B cell (primary cell): ENCODE results near the gene UBE2Q1. TPM values are rescaled to one million over a fixed set of nuclear protein-coding genes. Genes with fewer than 3 reads are reported as not detected.

Experiments used
- ATAC-seq: fragments of 200-7000 bp; cut with Tn5 transposase; one replicate; pipeline ENCODE4 v1.10.0; 2021; ENCODE audit warnings: low read depth, mild to moderate bottlenecking, moderate number of reproducible peaks, moderate library complexity
- CTCF ChIA-PET: fragments of 350-600 bp; sonication (Branson Sonifier 250); formaldehyde crosslinking; loops from one replicate; lab custom pipeline; 2021; ENCODE audit warnings: antibody characterized with exemption, inconsistent platforms; lab: Charles Lee
- POLR2A ChIA-PET: fragments of 350-600 bp; sonication (Branson Sonifier 250); formaldehyde crosslinking; loops from one replicate; lab custom pipeline; 2021; ENCODE audit warnings: antibody characterized with exemption; lab: Charles Lee
- DNase-seq: peaks from one replicate; pipeline ENCODE4 v3.0.0; 2013
- H2AFZ ChIP-seq: 2 replicates; pipeline ENCODE4 v1.6.1; 2012; ENCODE audit warnings: mild to moderate bottlenecking, low read depth, low read length; ENCODE audit not compliant: insufficient read depth, poor library complexity, severe bottlenecking
- H3K27ac ChIP-seq, 2 donors: 1 replicate in 1 of 2; 2 replicates in 1 of 2; pipeline ENCODE4 v1.5.1; 2012 to 2013; ENCODE audit warnings: low read length in 2 of 2, mild to moderate bottlenecking in 2 of 2, moderate library complexity in 1 of 2
- H3K27me3 ChIP-seq, 4 experiments: fragments of 200-600 bp in 1 of 4; sonication (generic) in 1 of 4; replicated peaks in 1 of 4; 1 replicate in 2 of 4; 2 replicates in 2 of 4; pipeline versions ENCODE4 v1.6.1 to v1.7.0; 2013 to 2016; ENCODE audit warnings: low read length in 3 of 4, mild to moderate bottlenecking in 2 of 4, mixed read lengths in 1 of 4, moderate library complexity in 1 of 4; ENCODE audit not compliant: insufficient read depth in 4 of 4, control insufficient read depth in 3 of 4; ENCODE audit errors: control extremely low read depth in 1 of 4
- H3K36me3 ChIP-seq, 2 experiments: replicated peaks in 1 of 2; 1 replicate in 1 of 2; 2 replicates in 1 of 2; pipeline versions ENCODE4 v1.6.1 to v1.7.1; 2013; ENCODE audit warnings: low read length in 1 of 2; ENCODE audit not compliant: insufficient read depth in 2 of 2, control insufficient read depth in 1 of 2; ENCODE audit errors: control extremely low read depth in 1 of 2, extremely low read depth in 1 of 2
- H3K4me1 ChIP-seq, 2 donors: fragments of 200-600 bp in 1 of 2; sonication (generic) in 1 of 2; 1 replicate in 1 of 2; 2 replicates in 1 of 2; pipeline versions ENCODE4 v1.5.1 to v1.6.1; 2013 to 2017; ENCODE audit warnings: low read length in 2 of 2; ENCODE audit not compliant: control insufficient read depth in 2 of 2, insufficient read depth in 2 of 2
- H3K4me2 ChIP-seq: replicated peaks from 2 replicates; pipeline ENCODE3; 2012; ENCODE audit warnings: mild to moderate bottlenecking, low read depth, low read length; ENCODE audit not compliant: poor library complexity, severe bottlenecking
- H3K4me3 ChIP-seq, 5 experiments: fragments of 200-600 bp in 1 of 5; sonication (generic) in 1 of 5; 1 replicate in 3 of 5; 2 replicates in 2 of 5; pipeline versions ENCODE4 v1.5.1 to v1.7.0; 2011 to 2016; ENCODE audit warnings: low read length in 4 of 5, mild to moderate bottlenecking in 4 of 5, low read depth in 2 of 5, control low read depth in 1 of 5, moderate library complexity in 1 of 5; ENCODE audit not compliant: insufficient read depth in 1 of 5; ENCODE audit errors: control extremely low read depth in 1 of 5, extremely low read depth in 1 of 5
- H3K79me2 ChIP-seq: fragments of 200-600 bp; sonication (generic); one replicate; pipeline ENCODE4 v1.6.0; 2016; ENCODE audit warnings: low read length; ENCODE audit not compliant: control insufficient read depth, insufficient read depth
- H3K9ac ChIP-seq: fragments of 200-600 bp; sonication (generic); 2 replicates; pipeline ENCODE4 v1.6.1; 2017; ENCODE audit warnings: mild to moderate bottlenecking, low read length, moderate library complexity
- H3K9me3 ChIP-seq, 3 donors: one replicate each; pipeline versions ENCODE4 v1.6.1 to v1.7.1; 2013; ENCODE audit warnings: low read length in 2 of 3; ENCODE audit not compliant: control insufficient read depth in 2 of 3, insufficient read depth in 1 of 3; ENCODE audit errors: control extremely low read depth in 1 of 3
- H4K20me1 ChIP-seq: 2 replicates; pipeline ENCODE4 v1.6.0; 2012; ENCODE audit warnings: mild to moderate bottlenecking, low read length; ENCODE audit not compliant: insufficient read depth, control insufficient read depth, poor library complexity, severe bottlenecking
- H3K27ac Mint-ChIP-seq: one replicate; pipeline ENCODE4 v1.8.0; 2021; ENCODE audit warnings: mixed read lengths
- H3K27me3 Mint-ChIP-seq: one replicate; pipeline ENCODE4 v1.8.0; 2021; ENCODE audit warnings: mixed read lengths
- H3K4me1 Mint-ChIP-seq: one replicate; pipeline ENCODE4 v1.8.0; 2021; ENCODE audit warnings: mixed read lengths
- H3K4me3 Mint-ChIP-seq: one replicate; pipeline ENCODE4 v1.8.0; 2021; ENCODE audit warnings: mixed read lengths
- H3K9me3 Mint-ChIP-seq: one replicate; pipeline ENCODE4 v1.8.0; 2022; ENCODE audit warnings: mixed read lengths; ENCODE audit not compliant: insufficient read depth
- EZH2 ChIP-seq: IDR thresholded peaks from 2 replicates; pipeline ENCODE4 v1.6.1; 2012; ENCODE audit warnings: borderline replicate concordance, low read depth, mild to moderate bottlenecking, moderate library complexity, low read length; ENCODE audit not compliant: insufficient read depth, poor library complexity, severe bottlenecking
- WGBS: methylation state at CpG from one replicate; pipeline ENCODE4 v1.1.5; 2013; ENCODE audit warnings: missing lambda C conversion rate; ENCODE audit not compliant: insufficient coverage; 5-methylcytosine and 5-hydroxymethylcytosine counted together
- intact Hi-C: fragments of 100-400 bp; cut with micrococcal nuclease; formaldehyde crosslinking; loops from one replicate; pipeline ENCODE4 v1.10.0; 2022
- polyA plus RNA-seq: library from polyadenylated mRNA; depleted of rRNA; stranded (reverse); fragments of >200 nt; gene quantifications from 2 replicates; pipeline ENCODE4 v1.2.3, GENCODE V29; 2012
- total RNA-seq, 2 donors: library from RNA; stranded (reverse); fragments of 120-200 nt in 1 of 2; gene quantifications; 1 replicate in 1 of 2; 2 replicates in 1 of 2; pipeline versions ENCODE4 v1.2.3 to v1.2.4, GENCODE V29; 2013 to 2022
- TF ChIP-seq, protein P1 (sequence below): fragments of 200-600 bp; IDR thresholded peaks from one replicate; pipeline ENCODE4 v1.8.0; 2022; ENCODE audit warnings: antibody characterized with exemption, mild to moderate bottlenecking

UBE2Q1 gene
- total and polyA plus RNA-seq, 2 donors (not counting 1 experiment from before 2014, with no cell fraction given): 14.3 to 108 TPM

DNA sequence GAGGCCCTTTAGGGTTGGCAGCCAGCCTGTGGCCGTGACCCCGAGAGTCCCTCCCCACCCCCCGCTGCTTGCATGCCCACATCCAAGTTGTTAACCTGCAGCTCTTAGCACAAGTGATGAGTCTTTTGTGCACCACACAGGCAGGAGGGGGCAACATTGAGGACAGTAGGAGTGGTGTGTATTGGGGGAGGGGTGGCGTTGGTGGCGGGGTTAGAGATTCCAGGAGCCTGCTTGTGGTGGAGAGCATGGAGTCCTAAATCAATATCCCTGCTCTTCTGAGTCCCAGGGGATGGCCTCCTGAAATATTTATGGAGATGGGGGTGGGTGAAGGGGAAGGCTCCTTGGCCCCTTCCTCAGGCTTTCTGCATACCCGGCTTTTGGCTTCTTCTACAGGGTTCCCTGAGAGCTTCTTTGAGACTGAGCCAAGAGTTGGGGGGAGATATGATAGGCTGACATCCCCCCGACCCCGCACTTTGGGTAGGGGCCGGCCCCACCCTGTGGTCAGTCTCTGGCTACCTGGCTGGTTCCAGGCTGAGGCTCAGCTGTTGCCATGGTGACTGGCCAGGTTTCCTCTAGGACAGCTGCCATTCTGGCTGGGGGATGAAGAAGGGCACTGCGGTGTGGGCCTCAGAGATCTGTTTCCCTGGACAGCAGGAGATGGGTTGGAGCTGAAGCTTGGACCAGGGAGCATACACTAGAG, 14.2 kb upstream of the UBE2Q1 start:
- Histone ChIP-seq H3K9ac (no peak overlapping the region), H3K4me2 (no peak overlapping the region), H2AFZ (no peak overlapping the region), H4K20me1 (no peaks in the 10 kb centered on the region), H3K4me1 (peaks cover 5 to 6% of the 10 kb centered on the region in 2 donors), H3K9me3 (peaks cover 0 to 12% (median 0%) of the 10 kb centered on the region in 3 donors), H3K27me3 (peaks cover 0 to 24% (median 5%) of the 10 kb centered on the region in 4 experiments), H3K36me3 (no peaks in the 10 kb centered on the region), H3K27ac (no peak overlapping the region), H3K79me2 (no peaks in the 10 kb centered on the region), H3K4me3 (no peak overlapping the region)
- no peak for DNase-seq
- TF ChIP-seq EZH2: no peak
- TF ChIP-seq, protein P1, sequence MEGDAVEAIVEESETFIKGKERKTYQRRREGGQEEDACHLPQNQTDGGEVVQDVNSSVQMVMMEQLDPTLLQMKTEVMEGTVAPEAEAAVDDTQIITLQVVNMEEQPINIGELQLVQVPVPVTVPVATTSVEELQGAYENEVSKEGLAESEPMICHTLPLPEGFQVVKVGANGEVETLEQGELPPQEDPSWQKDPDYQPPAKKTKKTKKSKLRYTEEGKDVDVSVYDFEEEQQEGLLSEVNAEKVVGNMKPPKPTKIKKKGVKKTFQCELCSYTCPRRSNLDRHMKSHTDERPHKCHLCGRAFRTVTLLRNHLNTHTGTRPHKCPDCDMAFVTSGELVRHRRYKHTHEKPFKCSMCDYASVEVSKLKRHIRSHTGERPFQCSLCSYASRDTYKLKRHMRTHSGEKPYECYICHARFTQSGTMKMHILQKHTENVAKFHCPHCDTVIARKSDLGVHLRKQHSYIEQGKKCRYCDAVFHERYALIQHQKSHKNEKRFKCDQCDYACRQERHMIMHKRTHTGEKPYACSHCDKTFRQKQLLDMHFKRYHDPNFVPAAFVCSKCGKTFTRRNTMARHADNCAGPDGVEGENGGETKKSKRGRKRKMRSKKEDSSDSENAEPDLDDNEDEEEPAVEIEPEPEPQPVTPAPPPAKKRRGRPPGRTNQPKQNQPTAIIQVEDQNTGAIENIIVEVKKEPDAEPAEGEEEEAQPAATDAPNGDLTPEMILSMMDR: no peak
- no peak for ATAC-seq
- ChIA-PET CTCF (interaction anchor here (1.0 kb wide), 1 partner anchor 13 kb away, joined by 6 read pairs; no protein-coding TSS in a partner anchor), POLR2A (no interaction called here)
- Mint-ChIP-seq H3K9me3 (no peaks in the 10 kb centered on the region), H3K4me1 (peaks cover 2% of the 10 kb centered on the region), H3K27me3 (peaks cover 33% of the 10 kb centered on the region), H3K4me3 (no peak overlapping the region), H3K27ac (no peak overlapping the region)
- intact Hi-C loops: no loop called here
- WGBS: 85% methylated on average over 9 of the region's 10 CpGs

DNA sequence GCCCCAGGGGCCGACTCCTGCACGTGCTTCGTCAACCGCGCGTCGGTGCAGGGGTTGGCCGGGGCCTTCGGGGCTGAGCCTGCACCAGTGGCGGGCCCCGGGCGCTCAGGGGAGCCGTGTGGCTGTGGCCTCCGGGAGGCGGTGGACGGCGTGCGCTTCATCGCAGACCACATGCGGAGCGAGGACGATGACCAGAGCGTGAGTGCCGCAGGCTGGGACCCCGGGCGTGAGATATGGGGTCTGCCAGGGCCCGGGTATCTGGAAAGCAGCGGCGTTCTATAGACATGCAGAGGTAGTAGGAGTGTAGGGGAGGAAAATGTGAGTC, 13.5 kb upstream of the UBE2Q1 start:
- CTCF ChIA-PET: no interaction called here
- TF ChIP-seq, protein P1: no peak
- TF ChIP-seq EZH2: no peak
- Mint-ChIP-seq H3K4me3 (no peak overlapping the region), H3K9me3 (no peaks in the 10 kb centered on the region), H3K4me1 (peaks cover 5% of the 10 kb centered on the region), H3K27ac (no peak overlapping the region), H3K27me3 (peaks cover 38% of the 10 kb centered on the region)
- POLR2A ChIA-PET: no interaction called here
- ATAC-seq (no peak), DNase-seq (no peak)
- no peak overlapping the region for H3K4me2 ChIP-seq
- H3K9ac ChIP-seq: no peak overlapping the region
- no peak overlapping the region for H2AFZ ChIP-seq
- H3K9me3 ChIP-seq: peaks cover 0 to 16% (median 0%) of the 10 kb centered on the region in 3 donors
- no peaks in the 10 kb centered on the region for H3K79me2 ChIP-seq
- WGBS: 97% methylated on average over 28 of the region's 29 CpGs
- H3K4me1 ChIP-seq: peaks cover 8 to 10% of the 10 kb centered on the region in 2 donors
- peaks cover 0 to 31% (median 11%) of the 10 kb centered on the region in 4 experiments for H3K27me3 ChIP-seq
- no peak overlapping the region for H3K4me3 ChIP-seq
- H3K36me3 ChIP-seq: no peaks in the 10 kb centered on the region
- H4K20me1 ChIP-seq: no peaks in the 10 kb centered on the region
- no peak overlapping the region for H3K27ac ChIP-seq
- intact Hi-C loops: no loop called here
